Measurements from ENCODE around the gene RAB3C.

RAB3C gene

DNA sequence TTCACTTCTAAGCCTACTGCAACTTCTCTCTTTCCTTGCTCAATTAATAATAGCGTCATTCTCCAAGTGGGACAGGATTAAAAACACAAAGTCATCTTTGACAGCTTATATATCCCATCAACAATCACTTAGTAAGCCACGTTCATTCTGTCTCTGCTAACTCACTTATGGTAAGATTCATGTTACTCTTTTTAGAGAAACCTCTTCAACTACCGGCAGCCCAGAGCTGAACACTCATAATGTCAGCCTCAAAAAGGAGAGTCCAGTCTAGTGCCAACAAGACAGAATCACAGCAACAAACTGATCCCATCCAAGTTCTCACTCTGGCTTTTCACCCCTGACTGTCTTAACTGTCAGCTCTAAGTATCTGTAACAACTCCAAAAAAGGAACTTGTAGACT lies 196.0 kb downstream of the RAB3C start:
- no peak for DNase-seq (ENCODE audit: extremely low read depth, insufficient read length)
- Histone ChIP-seq H3K36me3 (ENCODE audit: control insufficient read depth, insufficient read depth, low read length) (no peaks in the 10 kb centered on the region), H3K27me3 (replicated peaks; ENCODE audit: control insufficient read depth, insufficient read depth, low read length) (no peaks in the 10 kb centered on the region; the same call in 1 of the 2 replicates), H3K4me3 (replicated peaks; ENCODE audit: low read depth, low read length) (no peak overlapping the region)
- TF ChIP-seq, protein P1, sequence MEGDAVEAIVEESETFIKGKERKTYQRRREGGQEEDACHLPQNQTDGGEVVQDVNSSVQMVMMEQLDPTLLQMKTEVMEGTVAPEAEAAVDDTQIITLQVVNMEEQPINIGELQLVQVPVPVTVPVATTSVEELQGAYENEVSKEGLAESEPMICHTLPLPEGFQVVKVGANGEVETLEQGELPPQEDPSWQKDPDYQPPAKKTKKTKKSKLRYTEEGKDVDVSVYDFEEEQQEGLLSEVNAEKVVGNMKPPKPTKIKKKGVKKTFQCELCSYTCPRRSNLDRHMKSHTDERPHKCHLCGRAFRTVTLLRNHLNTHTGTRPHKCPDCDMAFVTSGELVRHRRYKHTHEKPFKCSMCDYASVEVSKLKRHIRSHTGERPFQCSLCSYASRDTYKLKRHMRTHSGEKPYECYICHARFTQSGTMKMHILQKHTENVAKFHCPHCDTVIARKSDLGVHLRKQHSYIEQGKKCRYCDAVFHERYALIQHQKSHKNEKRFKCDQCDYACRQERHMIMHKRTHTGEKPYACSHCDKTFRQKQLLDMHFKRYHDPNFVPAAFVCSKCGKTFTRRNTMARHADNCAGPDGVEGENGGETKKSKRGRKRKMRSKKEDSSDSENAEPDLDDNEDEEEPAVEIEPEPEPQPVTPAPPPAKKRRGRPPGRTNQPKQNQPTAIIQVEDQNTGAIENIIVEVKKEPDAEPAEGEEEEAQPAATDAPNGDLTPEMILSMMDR (IDR thresholded peaks at IDR 0.05; ENCODE audit: insufficient read depth, low read length, poor library complexity, severe bottlenecking) = no peak

- no peaks in the 10 kb centered on the region for H3K36me3 ChIP-seq (ENCODE audit: control insufficient read depth, insufficient read depth, low read length)
- TF ChIP-seq, protein P1 (IDR thresholded peaks at IDR 0.05; ENCODE audit: insufficient read depth, low read length, poor library complexity, severe bottlenecking) = no peak
Observed at GRCh38 chr5:58786035-58786434, 203.2 kb downstream of the RAB3C start.

GRCh38 chr5:58786711-58787303 lies 203.9 kb downstream of the RAB3C start:
- TF ChIP-seq, protein P1 (IDR thresholded peaks at IDR 0.05; ENCODE audit: insufficient read depth, low read length, poor library complexity, severe bottlenecking) = no peak
- no peaks in the 10 kb centered on the region; the same call in none of the 2 replicates for H3K27me3 ChIP-seq (replicated peaks; ENCODE audit: control insufficient read depth, insufficient read depth, low read length)
- no peak for DNase-seq (ENCODE audit: extremely low read depth, insufficient read length)

More at GRCh38 chr5:58786035-58786434, 203.2 kb downstream of the RAB3C start:
- no peak for DNase-seq (ENCODE audit: extremely low read depth, insufficient read length)
- Histone ChIP-seq H3K27me3 (replicated peaks; ENCODE audit: control insufficient read depth, insufficient read depth, low read length) (no peaks in the 10 kb centered on the region; the same call in none of the 2 replicates), H3K4me3 (replicated peaks; ENCODE audit: low read depth, low read length) (no peak overlapping the region)

GRCh38 chr5:58787987-58788386 lies 205.1 kb downstream of the RAB3C start:
- no peaks in the 10 kb centered on the region; the same call in none of the 2 replicates for H3K27me3 ChIP-seq (replicated peaks; ENCODE audit: control insufficient read depth, insufficient read depth, low read length)
- TF ChIP-seq, protein P1 (IDR thresholded peaks at IDR 0.05; ENCODE audit: insufficient read depth, low read length, poor library complexity, severe bottlenecking) = no peak
- no peak overlapping the region for H3K4me3 ChIP-seq (replicated peaks; ENCODE audit: low read depth, low read length)
- H3K36me3 ChIP-seq (ENCODE audit: control insufficient read depth, insufficient read depth, low read length) = no peaks in the 10 kb centered on the region
- no peak for DNase-seq (ENCODE audit: extremely low read depth, insufficient read length)

More at GRCh38 chr5:58786711-58787303, 203.9 kb downstream of the RAB3C start:
- Histone ChIP-seq H3K36me3 (ENCODE audit: control insufficient read depth, insufficient read depth, low read length) (no peaks in the 10 kb centered on the region), H3K4me3 (replicated peaks; ENCODE audit: low read depth, low read length) (no peak overlapping the region)

DNA sequence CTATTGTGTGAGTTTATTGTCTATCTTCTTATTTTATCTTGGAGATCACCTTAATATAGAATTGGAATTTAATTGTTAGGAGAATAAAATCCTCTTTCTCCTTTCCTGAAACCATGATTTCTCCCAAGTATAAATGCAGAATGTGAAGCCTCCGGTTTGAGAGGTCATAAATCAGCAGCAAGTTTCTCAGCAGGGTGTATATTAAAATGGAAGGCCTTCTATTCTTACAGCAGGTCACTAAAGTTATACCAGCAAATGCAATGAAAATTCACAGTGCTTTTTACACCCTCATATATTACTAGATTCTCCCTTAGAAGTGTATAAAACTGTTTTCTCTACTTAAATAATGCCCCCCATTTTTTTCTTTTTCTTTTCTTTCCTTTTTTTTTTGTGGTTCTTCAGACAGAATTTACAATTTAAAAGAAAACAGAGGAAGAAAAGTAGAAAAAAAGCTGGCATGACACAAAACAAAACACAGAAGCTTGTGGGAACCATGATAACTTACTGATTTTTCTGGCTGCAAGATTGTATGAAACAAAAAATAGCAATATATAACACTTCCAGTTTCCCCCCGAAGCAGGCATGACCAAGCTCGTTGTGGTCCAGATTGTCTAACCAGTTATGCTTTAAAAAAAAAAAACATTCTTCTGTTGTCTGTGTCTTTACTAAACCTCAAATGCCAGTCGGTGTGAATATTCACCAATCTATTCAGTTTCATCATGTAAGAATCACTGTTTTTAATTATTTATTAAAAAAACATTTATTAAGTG lies 211.2 kb downstream of the RAB3C start:
- DNase-seq (ENCODE audit: extremely low read depth, insufficient read length) = no peak
- Histone ChIP-seq H3K27me3 (replicated peaks; ENCODE audit: control insufficient read depth, insufficient read depth, low read length) (no peaks in the 10 kb centered on the region), H3K36me3 (ENCODE audit: control insufficient read depth, insufficient read depth, low read length) (no peaks in the 10 kb centered on the region), H3K4me3 (replicated peaks; ENCODE audit: low read depth, low read length) (no peak overlapping the region)
- TF ChIP-seq, protein P1 (IDR thresholded peaks at IDR 0.05; ENCODE audit: insufficient read depth, low read length, poor library complexity, severe bottlenecking) = no peak
